ENCODE results near the gene DLD. TPM values are rescaled to one million over a fixed set of nuclear protein-coding genes. Genes with fewer than 3 reads are reported as not detected.

The DLD gene
- total and polyA plus RNA-seq, 4 donors, result 49.4 to 121 (median 67.1) TPM

GRCh38 chr7:107860981-107861652 lies 29.9 kb upstream of the DLD start:
- Histone ChIP-seq H3K36me3 (ENCODE audit: control insufficient read depth in 4 of 4, insufficient read depth in 3 of 4, low read depth in 1 of 4, low read length in 3 of 4) (no peaks in the 10 kb centered on the region), H3K27ac (ENCODE audit: low read depth in 1 of 2, low read length in 2 of 2) (no peak overlapping the region), H3K4me3 (ENCODE audit: low read depth in 1 of 3, low read length in 3 of 3) (no peak overlapping the region), H3K27me3 (ENCODE audit: control insufficient read depth in 4 of 4, insufficient read depth in 4 of 4, low read length in 3 of 4) (no peaks in the 10 kb centered on the region), H3K4me1 (ENCODE audit: control insufficient read depth in 4 of 4, insufficient read depth in 4 of 4, low read length in 3 of 4) (peaks cover 6 to 40% (median 31%) of the 10 kb centered on the region in 4 donors), H3K9ac (ENCODE audit: low read depth in 1 of 2, low read length in 2 of 2) (no peak overlapping the region), H3K9me3 (ENCODE audit: control insufficient read depth in 4 of 4, low read length in 3 of 4) (no peaks in the 10 kb centered on the region)
- no peak for TF ChIP-seq RAD21 (IDR thresholded peaks at IDR 0.05)
- TF ChIP-seq CTCF (IDR thresholded peaks at IDR 0.05; ENCODE audit: low read depth, low read length, missing input control), result no peak
- peak in 1 of 2 donors; percentile 5 for TF ChIP-seq HNF4A (conservative IDR thresholded peaks at IDR 0.05)
- no peak for DNase-seq (ENCODE audit: low spot score)
- 37% methylated on average over 6 of the region's 6 CpGs for WGBS

GRCh38 chr7:107865956-107866775 lies 24.8 kb upstream of the DLD start:
- TF ChIP-seq RXRA (IDR thresholded peaks at IDR 0.05), result no peak
- no peak for TF ChIP-seq JUND (IDR thresholded peaks at IDR 0.05)
- no peak for TF ChIP-seq SP1 (IDR thresholded peaks at IDR 0.05)
- peak in 1 of 2 donors; percentile 23 for TF ChIP-seq HNF4A (conservative IDR thresholded peaks at IDR 0.05)
- no peak for TF ChIP-seq REST (IDR thresholded peaks at IDR 0.05)
- Histone ChIP-seq H3K27ac (ENCODE audit: low read depth in 1 of 2, low read length in 2 of 2) (no peak overlapping the region), H3K9me3 (ENCODE audit: control insufficient read depth in 4 of 4, low read length in 3 of 4) (no peaks in the 10 kb centered on the region), H3K36me3 (ENCODE audit: control insufficient read depth in 4 of 4, insufficient read depth in 3 of 4, low read depth in 1 of 4, low read length in 3 of 4) (no peaks in the 10 kb centered on the region), H3K27me3 (ENCODE audit: control insufficient read depth in 4 of 4, insufficient read depth in 4 of 4, low read length in 3 of 4) (no peaks in the 10 kb centered on the region), H3K9ac (ENCODE audit: low read depth in 1 of 2, low read length in 2 of 2) (no peak overlapping the region), H3K4me1 (ENCODE audit: control insufficient read depth in 4 of 4, insufficient read depth in 4 of 4, low read length in 3 of 4) (peaks cover 8 to 35% (median 23%) of the 10 kb centered on the region in 4 donors), H3K4me3 (ENCODE audit: low read depth in 1 of 3, low read length in 3 of 3) (no peak overlapping the region)
- DNase-seq (ENCODE audit: low spot score), result no peak
- 93% methylated on average over 1 of the region's 1 CpG for WGBS

- TF ChIP-seq RXRA (IDR thresholded peaks at IDR 0.05) (peak in 1 of 2 donors; percentile 19), RAD21 (IDR thresholded peaks at IDR 0.05) (no peak), EGR1 (IDR thresholded peaks at IDR 0.05; ENCODE audit: low read depth in 2 of 2) (no peak), YY1 (IDR thresholded peaks at IDR 0.05) (peak; percentile 20), FOXA2 (IDR thresholded peaks at IDR 0.05) (no peak), HNF4A (conservative IDR thresholded peaks at IDR 0.05) (peak; percentile 72 to 81), JUND (IDR thresholded peaks at IDR 0.05) (peak in 1 of 2 donors; percentile 15), SP1 (IDR thresholded peaks at IDR 0.05) (peak; percentile 32), FOXA1 (IDR thresholded peaks at IDR 0.05) (no peak)
- Histone ChIP-seq H3K27me3 (ENCODE audit: control insufficient read depth in 4 of 4, insufficient read depth in 4 of 4, low read length in 3 of 4) (no peaks in the 10 kb centered on the region), H3K9ac (ENCODE audit: low read depth in 1 of 2, low read length in 2 of 2) (no peak overlapping the region), H3K9me3 (ENCODE audit: control insufficient read depth in 4 of 4, low read length in 3 of 4) (no peaks in the 10 kb centered on the region), H3K4me1 (ENCODE audit: control insufficient read depth in 4 of 4, insufficient read depth in 4 of 4, low read length in 3 of 4) (peaks cover 8 to 28% (median 20%) of the 10 kb centered on the region in 4 donors), H3K27ac (ENCODE audit: low read depth in 1 of 2, low read length in 2 of 2) (no peak overlapping the region), H3K36me3 (ENCODE audit: control insufficient read depth in 4 of 4, insufficient read depth in 3 of 4, low read depth in 1 of 4, low read length in 3 of 4) (no peaks in the 10 kb centered on the region), H3K4me3 (ENCODE audit: low read depth in 1 of 3, low read length in 3 of 3) (no peak overlapping the region)
- DNase-seq (ENCODE audit: low spot score), result no peak
- 43% methylated on average over 3 of the region's 3 CpGs for WGBS
Measured at GRCh38 chr7:107867858-107868466, 23.0 kb upstream of the DLD start.

Measured in liver (tissue), 9 donors.